Sigmoid colon (tissue), 7 donors: Measurements from ENCODE around the gene RGS14. TPM values are rescaled to one million over a fixed set of nuclear protein-coding genes. Genes with fewer than 3 reads are reported as not detected.

ENCODE experiments used
- DNase-seq: peaks from one replicate; pipeline ENCODE4 v3.0.0-alpha.2; 2019
- H3K27ac ChIP-seq, 4 donors: fragments of 200-600 bp; sonication (generic); one replicate each; pipeline ENCODE4 v1.5.1; 2016 to 2019; ENCODE audit warnings: mild to moderate bottlenecking in 1 of 4
- H3K27me3 ChIP-seq, 3 donors: fragments of 200-600 bp; sonication (generic); one replicate each; pipeline ENCODE4 v1.5.1; 2019; ENCODE audit warnings: mild to moderate bottlenecking in 1 of 3
- H3K36me3 ChIP-seq, 4 donors: fragments of 200-600 bp; sonication (generic); one replicate each; pipeline ENCODE4 v1.5.1; 2016 to 2019
- H3K4me1 ChIP-seq, 4 donors: fragments of 200-600 bp; sonication (generic); one replicate each; pipeline ENCODE4 v1.5.1; 2017 to 2019
- H3K4me3 ChIP-seq, 4 donors: fragments of 200-600 bp; sonication (generic); one replicate each; pipeline ENCODE4 v1.5.1; 2017 to 2019; ENCODE audit warnings: mild to moderate bottlenecking in 2 of 4, moderate library complexity in 1 of 4
- H3K9me3 ChIP-seq, 4 donors: fragments of 200-600 bp in 3 of 4; sonication (generic) in 3 of 4; one replicate each; pipeline versions ENCODE4 v1.5.1 to v1.6.1; 2013 to 2019
- CTCF ChIP-seq, 4 experiments: fragments of 450-650 bp in 3 of 4; fragments of 200-600 bp in 1 of 4; IDR thresholded peaks; one replicate each; pipeline ENCODE4 v1.5.1; 2016 to 2019; ENCODE audit warnings: antibody characterized with exemption in 4 of 4, mild to moderate bottlenecking in 3 of 4, moderate library complexity in 2 of 4
- EP300 ChIP-seq, 4 donors: sonication (generic); formaldehyde crosslinking; IDR thresholded peaks; one replicate each; pipeline ENCODE4 v1.6.1; 2017; ENCODE audit warnings: antibody characterized with exemption in 4 of 4
- POLR2A ChIP-seq, 2 donors: fragments of 450-650 bp; IDR thresholded peaks; one replicate each; pipeline ENCODE4 v1.6.1; 2016; ENCODE audit warnings: antibody characterized with exemption in 2 of 2, mild to moderate bottlenecking in 2 of 2, moderate library complexity in 2 of 2
- POLR2AphosphoS5 ChIP-seq, 4 donors: sonication (generic); formaldehyde crosslinking; IDR thresholded peaks; one replicate each; pipeline ENCODE4 v1.6.1; 2017; ENCODE audit warnings: antibody characterized with exemption in 4 of 4
- WGBS, 2 donors: extraction: QIAGEN DNeasy Blood & Tissue Kit; methylation state at CpG; one replicate each; pipeline ENCODE4 v1.1.7; 2013; 5-methylcytosine and 5-hydroxymethylcytosine counted together
- intact Hi-C: fragments of 100-400 bp; cut with DNase I; formaldehyde crosslinking; loops from one replicate; pipeline ENCODE4 v1.15.1; 2023
- polyA plus RNA-seq, 3 donors: library from polyadenylated mRNA; stranded (reverse); fragments of 200-250 nt; gene quantifications; one replicate each; pipeline ENCODE4 v1.2.3, GENCODE V29; 2013
- total RNA-seq, 4 donors: library from RNA; depleted of rRNA; stranded (reverse); fragments of >200 nt; gene quantifications; one replicate each; pipeline ENCODE4 v1.1.0, GENCODE V29; 2016
- donor health status: healthy with polysubstance abuse.
- donor health status: Bipolar disorder and iron deficiency.
- donor health status: healthy.

The RGS14 gene
- total and polyA plus RNA-seq, 7 donors, result 9.6 to 26.6 (median 16.2) TPM

GRCh38 chr5:177334781-177335700 is 22.7 kb upstream of the RGS14 start:
- peaks cover 34 to 89% (median 69%) of the 10 kb centered on the region in 4 donors for H3K36me3 ChIP-seq
- no peaks in the 10 kb centered on the region for H3K9me3 ChIP-seq
- no peaks in the 10 kb centered on the region for H3K4me1 ChIP-seq
- no peak for TF ChIP-seq POLR2AphosphoS5 (IDR thresholded peaks at IDR 0.05)
- TF ChIP-seq POLR2A (IDR thresholded peaks at IDR 0.05), result no peak
- TF ChIP-seq CTCF (IDR thresholded peaks at IDR 0.05), result no peak
- TF ChIP-seq EP300 (IDR thresholded peaks at IDR 0.05), result no peak
- no peak overlapping the region for H3K4me3 ChIP-seq
- no peak overlapping the region for H3K27ac ChIP-seq
- no peaks in the 10 kb centered on the region for H3K27me3 ChIP-seq
- DNase-seq, result no peak
- WGBS, 2 donors, result 95% methylated on average over 21 of the region's 21 CpGs
- intact Hi-C loops, result no loop called here

GRCh38 chr5:177335701-177336065 is 22.0 kb upstream of the RGS14 start:
- intact Hi-C loops, result no loop called here
- 95 to 96% methylated on average over 7 of the region's 7 CpGs for WGBS, 2 donors
- no peak for DNase-seq
- no peaks in the 10 kb centered on the region for H3K9me3 ChIP-seq
- H3K27me3 ChIP-seq, result no peaks in the 10 kb centered on the region
- H3K4me3 ChIP-seq, result no peak overlapping the region
- H3K4me1 ChIP-seq, result no peaks in the 10 kb centered on the region
- TF ChIP-seq POLR2A (IDR thresholded peaks at IDR 0.05) (no peak), CTCF (IDR thresholded peaks at IDR 0.05) (no peak), EP300 (IDR thresholded peaks at IDR 0.05) (no peak), POLR2AphosphoS5 (IDR thresholded peaks at IDR 0.05) (no peak)
- H3K36me3 ChIP-seq, result peaks cover 34 to 83% (median 64%) of the 10 kb centered on the region in 4 donors
- H3K27ac ChIP-seq, result no peak overlapping the region

- Histone ChIP-seq H3K36me3 (peaks cover 34 to 80% (median 62%) of the 10 kb centered on the region in 4 donors), H3K27ac (no peak overlapping the region), H3K27me3 (no peaks in the 10 kb centered on the region), H3K9me3 (no peaks in the 10 kb centered on the region), H3K4me1 (no peaks in the 10 kb centered on the region), H3K4me3 (no peak overlapping the region)
- no peak for DNase-seq
- intact Hi-C loops, result no loop called here
- TF ChIP-seq POLR2AphosphoS5 (IDR thresholded peaks at IDR 0.05) (no peak), CTCF (IDR thresholded peaks at IDR 0.05) (no peak), EP300 (IDR thresholded peaks at IDR 0.05) (no peak), POLR2A (IDR thresholded peaks at IDR 0.05) (no peak)
- WGBS, 2 donors, result 48 to 65% methylated on average over 12 of the region's 12 CpGs
Observed at GRCh38 chr5:177336112-177336511, 21.6 kb upstream of the RGS14 start.

- H3K27me3 ChIP-seq, result no peaks in the 10 kb centered on the region
- no peak overlapping the region for H3K27ac ChIP-seq
- intact Hi-C loops, result no loop called here
- DNase-seq, result no peak
- no peaks in the 10 kb centered on the region for H3K4me1 ChIP-seq
- no peaks in the 10 kb centered on the region for H3K9me3 ChIP-seq
- TF ChIP-seq POLR2A (IDR thresholded peaks at IDR 0.05) (no peak), CTCF (IDR thresholded peaks at IDR 0.05) (no peak)
- H3K36me3 ChIP-seq, result peaks cover 34 to 79% (median 61%) of the 10 kb centered on the region in 4 donors
- 95 to 96% methylated on average over 36 of the region's 36 CpGs for WGBS, 2 donors
- H3K4me3 ChIP-seq, result no peak overlapping the region
Observed at GRCh38 chr5:177336603-177337494, 20.9 kb upstream of the RGS14 start.
